NCI-H748 treated with DMSO at 0.1 percent for 48 hours (cell line): ENCODE results near the gene RAD51B.
"Not testable (repeated sequence)": the region's sequence is repeated elsewhere in the genome, so short reads cannot be mapped to it uniquely, and the experiment has no call there.

Experiments used
- DNase-seq: peaks from one replicate; lab custom pipeline; 2025; lab: John Stamatoyannopoulos, UW

RAD51B gene

GRCh38 chr14:67819563-67820421, at the start of gene RAD51B:
RAD51B (plus strand) TSS chr14:67819779.
- DNase-seq, result peak; percentile 70

- DNase-seq, result no peak
Observed at GRCh38 chr14:67773844-67774377, 45.7 kb upstream of the RAD51B start.

GRCh38 chr14:67776653-67777322, 42.8 kb upstream of the RAD51B start:
- DNase-seq, result no peak

- DNase-seq, result no peak
Observed at GRCh38 chr14:67778792-67779191, 40.8 kb upstream of the RAD51B start.

- no peak for DNase-seq
Observed at GRCh38 chr14:67782090-67782489, 37.5 kb upstream of the RAD51B start.

DNA sequence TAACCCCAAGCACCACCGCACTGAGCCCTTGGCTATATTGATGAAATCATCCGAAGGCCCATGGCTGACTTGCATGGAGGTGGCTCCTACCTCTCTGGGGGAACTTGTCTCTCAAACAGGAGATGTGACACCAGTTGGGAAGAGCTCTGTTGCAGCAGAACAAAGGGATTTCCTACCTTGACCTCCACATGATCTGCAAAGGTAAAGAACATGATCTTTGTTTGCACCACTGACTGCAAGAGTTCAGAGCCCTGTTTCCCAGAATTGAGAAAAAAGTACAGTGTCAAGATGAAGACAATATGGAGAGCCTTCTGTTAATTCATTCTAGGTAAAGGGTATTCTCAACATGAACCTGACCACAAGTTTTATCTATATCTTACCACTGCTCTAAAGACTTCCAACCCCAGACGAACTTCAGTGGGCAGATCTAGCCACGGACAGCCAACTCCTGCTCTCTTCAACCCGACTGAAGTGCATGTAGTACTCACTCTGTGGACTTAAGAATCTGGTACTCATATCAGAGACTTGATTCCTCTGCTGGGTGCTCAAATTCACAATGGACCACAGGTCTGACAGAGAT, 35.2 kb upstream of the RAD51B start:
- no peak for DNase-seq

- no peak for DNase-seq
Observed at GRCh38 chr14:67785270-67786109, 34.1 kb upstream of the RAD51B start.

GRCh38 chr14:67787673-67788072, 31.9 kb upstream of the RAD51B start:
- no peak for DNase-seq

GRCh38 chr14:67798731-67799130, 20.8 kb upstream of the RAD51B start:
- no peak for DNase-seq

GRCh38 chr14:67800743-67801142, 18.8 kb upstream of the RAD51B start:
- no peak for DNase-seq

- DNase-seq, result no peak
Observed at GRCh38 chr14:67806246-67806645, 13.3 kb upstream of the RAD51B start.

- DNase-seq, result no peak
Observed at GRCh38 chr14:67814821-67815220, 4.8 kb upstream of the RAD51B start.

GRCh38 chr14:67815573-67816225, 3.9 kb upstream of the RAD51B start:
- DNase-seq, result peak; percentile 31

DNA sequence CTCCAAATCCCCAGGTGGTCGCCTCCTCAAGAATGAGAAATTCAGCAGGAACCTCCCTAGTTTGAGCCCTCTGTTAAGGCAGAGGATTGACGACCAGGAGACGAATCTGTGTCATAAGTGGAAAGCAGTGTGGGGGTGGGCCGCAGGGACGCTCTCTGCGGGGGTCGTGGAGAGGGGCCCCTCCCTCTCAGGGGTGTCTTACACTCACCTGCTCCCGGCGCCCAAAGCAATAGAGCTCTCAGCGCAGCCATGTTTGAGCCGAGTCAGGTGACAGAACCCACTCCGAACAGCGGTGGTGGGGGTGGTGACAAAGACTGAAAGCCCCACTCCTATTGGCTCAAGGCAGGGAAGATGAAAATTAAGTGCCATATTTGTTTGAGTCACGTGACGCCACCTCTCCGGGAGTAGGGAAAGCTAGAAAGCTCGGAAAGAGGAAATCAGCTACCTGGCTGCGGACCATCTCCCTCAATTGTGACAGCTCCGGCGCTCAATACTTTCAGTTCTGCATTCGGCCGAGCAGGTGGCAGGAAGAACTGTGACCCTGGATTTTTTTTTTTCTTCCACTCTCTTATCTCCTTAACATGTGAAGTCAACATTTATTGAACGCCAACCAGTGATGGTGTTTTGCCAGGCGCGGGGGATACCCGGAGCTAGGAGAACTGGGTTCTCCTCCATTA, 3.1 kb upstream of the RAD51B start, which contains the start of gene ZFYVE26:
Gene ZFYVE26 (minus strand): TSS at position 265 of the 677 bp plus-strand sequence. CDS start 627 bp downstream, outside the sequence.
- peak; percentile 95 for DNase-seq

GRCh38 chr14:67817750-67818438, 1.7 kb upstream of the RAD51B start:
- no peak for DNase-seq

DNA sequence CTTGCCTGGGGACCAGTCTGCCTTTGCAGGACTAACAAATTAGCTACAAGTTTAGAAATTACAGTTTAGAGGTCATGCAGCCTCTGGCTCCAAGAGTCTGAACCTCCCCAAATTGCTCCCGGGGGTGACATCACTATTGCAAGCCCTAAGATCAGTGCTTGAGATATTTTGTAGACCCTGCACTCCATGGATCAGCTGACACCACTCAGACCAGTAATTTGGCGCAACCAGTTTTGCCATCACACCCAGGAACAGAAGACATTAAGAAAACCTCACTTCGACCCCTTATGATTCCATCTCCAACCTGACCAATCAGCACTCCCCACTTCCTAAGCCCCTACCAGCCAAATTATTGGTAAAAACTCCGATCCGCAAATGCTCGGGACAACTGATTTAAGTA, 1.1 kb upstream of the RAD51B start:
- not testable (repeated sequence) for DNase-seq

DNA sequence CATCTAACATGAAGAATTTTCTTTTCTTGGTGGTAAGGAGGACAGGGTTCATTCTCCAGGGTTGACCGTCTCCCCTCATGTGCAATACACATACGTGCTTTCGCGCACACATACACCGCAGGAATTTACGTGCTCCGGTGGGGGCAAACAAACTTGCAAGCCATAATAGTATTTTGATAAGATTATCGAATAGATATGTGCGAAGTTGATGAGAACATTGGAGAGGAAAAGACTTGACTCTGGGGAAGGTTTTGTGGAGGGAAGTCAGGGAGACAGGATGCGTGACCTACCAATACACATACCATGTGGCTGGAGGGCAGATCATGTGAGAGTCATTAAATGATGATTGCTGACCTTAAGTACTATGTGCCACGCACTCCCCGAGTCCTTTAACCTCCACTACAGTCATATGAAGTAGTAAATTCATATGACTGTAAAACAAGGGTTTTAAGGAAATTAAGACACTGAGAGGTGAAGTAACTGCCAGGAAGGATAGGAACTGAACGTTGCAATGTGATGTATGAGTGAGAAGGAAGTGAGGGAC, 921 bp downstream of the RAD51B start:
- DNase-seq, result peak; percentile 21

DNA sequence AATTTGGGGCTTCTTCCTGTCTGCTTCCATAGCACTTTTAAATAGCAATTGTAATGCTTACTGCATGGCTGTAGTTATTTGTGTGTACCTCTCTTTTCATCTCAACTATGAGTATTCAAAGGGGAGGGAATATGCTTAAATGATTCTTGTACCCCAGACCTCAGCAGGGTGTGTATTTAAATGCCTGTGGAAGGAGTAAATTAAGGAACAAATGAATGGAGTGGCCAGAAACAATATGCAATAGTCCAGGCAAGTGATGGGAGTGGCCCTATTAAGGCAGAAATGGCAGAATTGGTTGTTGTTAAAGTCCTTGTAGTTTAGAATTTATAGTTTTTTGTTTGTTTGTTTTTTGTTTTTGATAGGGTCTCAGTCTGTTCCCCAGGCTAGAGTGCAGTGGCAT, 1.5 kb downstream of the RAD51B start:
- DNase-seq, result no peak

- DNase-seq, result no peak
Observed at GRCh38 chr14:67831113-67831512, 11.5 kb downstream of the RAD51B start.

- DNase-seq, result no peak
Observed at GRCh38 chr14:67833403-67833802, 13.8 kb downstream of the RAD51B start.
